BLaER1 (cell line): ENCODE data around the gene CHI3L1.

Experiments
- H3K27ac ChIP-seq: shearing (Covaris generic); formaldehyde crosslinking; 2 replicates; pipeline ENCODE4 v1.8.1; 2022
- H3K27me3 ChIP-seq: shearing (Covaris generic); formaldehyde crosslinking; 2 replicates; pipeline ENCODE4 v1.8.1; 2022
- H3K36me3 ChIP-seq: shearing (Covaris generic); formaldehyde crosslinking; 2 replicates; pipeline ENCODE4 v1.8.1; 2022
- H3K4me1 ChIP-seq: shearing (Covaris generic); formaldehyde crosslinking; 2 replicates; pipeline ENCODE4 v1.8.1; 2022
- H3K4me2 ChIP-seq: shearing (Covaris generic); formaldehyde crosslinking; 2 replicates; pipeline ENCODE4 v1.8.1; 2022
- H3K4me3 ChIP-seq: shearing (Covaris generic); formaldehyde crosslinking; 2 replicates; pipeline ENCODE4 v1.8.1; 2022
- H3K9ac ChIP-seq: shearing (Covaris generic); formaldehyde crosslinking; 2 replicates; pipeline ENCODE4 v1.8.1; 2022
- H3K9me3 ChIP-seq: shearing (Covaris generic); formaldehyde crosslinking; 2 replicates; pipeline ENCODE4 v1.8.1; 2022
- H4K20me1 ChIP-seq: shearing (Covaris generic); formaldehyde crosslinking; 2 replicates; pipeline ENCODE4 v1.8.1; 2022
- Cebpa-rat ChIP-seq: shearing (Covaris generic); IDR thresholded peaks from 2 replicates; pipeline ENCODE4 v1.8.1; 2022

The CHI3L1 gene

DNA sequence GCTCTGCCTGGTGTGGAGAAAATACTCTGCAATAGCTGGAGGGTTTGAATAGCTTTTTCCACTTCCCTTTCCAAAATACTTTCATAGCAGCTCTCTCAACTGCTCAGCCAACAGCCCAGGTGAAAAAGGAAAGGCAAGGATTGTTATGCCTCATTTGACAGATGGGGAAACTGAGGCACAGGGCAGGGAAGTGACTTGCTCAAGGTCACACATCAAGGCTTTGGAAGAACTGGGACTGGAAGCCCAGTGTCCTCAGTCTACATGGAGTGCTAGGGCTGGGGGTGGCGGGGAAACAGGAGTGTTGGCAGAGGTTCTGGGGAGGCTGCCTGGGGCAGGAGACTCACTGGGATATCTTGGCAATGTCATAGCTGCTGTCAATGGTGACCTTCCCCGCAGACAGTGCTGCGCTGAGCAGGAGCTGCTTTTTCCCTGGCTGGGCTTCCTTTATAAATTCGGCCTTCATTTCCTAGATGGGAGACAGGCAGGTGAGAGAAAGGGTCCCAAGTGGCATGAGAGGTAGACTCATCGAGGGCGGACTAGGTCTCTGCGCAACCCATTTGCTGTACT is 4.0 kb downstream of the CHI3L1 start:
- Histone ChIP-seq H3K27me3 (no peaks in the 10 kb centered on the region), H3K4me1 (peaks cover 85% of the 10 kb centered on the region), H4K20me1 (no peaks in the 10 kb centered on the region), H3K27ac (peak overlapping the region; percentile 66), H3K9ac (peak overlapping the region; percentile 53), H3K9me3 (no peaks in the 10 kb centered on the region), H3K36me3 (no peaks in the 10 kb centered on the region), H3K4me2 (peak overlapping the region; percentile 91), H3K4me3 (no peak overlapping the region)
- no peak for TF ChIP-seq Cebpa-rat

DNA sequence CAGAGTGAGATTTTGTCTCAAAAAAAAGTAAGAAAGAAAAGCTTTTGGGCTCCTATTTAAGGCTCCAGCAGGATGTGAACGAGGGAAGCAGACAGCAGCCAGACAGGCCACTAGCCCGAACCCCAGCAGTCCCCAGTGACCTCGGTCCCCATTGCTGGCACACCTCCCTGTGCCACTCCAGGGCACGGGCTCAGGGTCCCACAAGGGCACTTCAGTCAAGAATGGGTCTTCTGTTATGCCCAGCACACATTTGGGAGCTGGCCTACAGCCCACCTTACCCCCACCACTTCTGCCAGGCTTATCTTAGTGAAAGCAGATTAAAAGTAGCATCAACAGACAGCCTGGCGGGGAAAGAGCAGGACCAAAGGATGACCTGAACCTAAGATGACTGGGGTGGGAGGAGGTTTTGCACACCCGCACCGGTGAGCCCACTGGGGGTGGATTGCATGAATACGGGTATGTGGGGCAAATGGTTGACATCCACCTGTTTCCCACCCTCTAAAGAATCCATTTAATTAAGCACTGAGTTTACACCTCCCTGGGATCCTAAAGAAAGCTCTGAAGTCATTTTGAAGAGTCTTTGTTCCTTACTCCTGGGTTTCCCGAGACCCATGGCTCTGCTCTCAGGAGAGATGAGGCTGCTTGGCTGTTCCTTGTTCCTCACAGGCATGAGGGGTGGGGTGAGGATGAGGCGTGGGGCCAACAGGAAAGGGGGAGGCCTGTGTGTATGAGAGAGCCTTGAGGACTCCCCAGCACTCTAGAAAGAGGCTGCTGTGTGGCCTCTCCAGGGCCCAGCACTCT is 4.7 kb downstream of the CHI3L1 start:
- Histone ChIP-seq H3K27ac (peak overlapping the region; percentile 66), H3K4me2 (peak overlapping the region; percentile 91), H3K36me3 (no peaks in the 10 kb centered on the region), H3K4me3 (no peak overlapping the region), H3K9me3 (no peaks in the 10 kb centered on the region), H3K4me1 (peaks cover 85% of the 10 kb centered on the region), H3K9ac (peak overlapping the region; percentile 53), H3K27me3 (no peaks in the 10 kb centered on the region), H4K20me1 (no peaks in the 10 kb centered on the region)
- TF ChIP-seq Cebpa-rat: no peak

DNA sequence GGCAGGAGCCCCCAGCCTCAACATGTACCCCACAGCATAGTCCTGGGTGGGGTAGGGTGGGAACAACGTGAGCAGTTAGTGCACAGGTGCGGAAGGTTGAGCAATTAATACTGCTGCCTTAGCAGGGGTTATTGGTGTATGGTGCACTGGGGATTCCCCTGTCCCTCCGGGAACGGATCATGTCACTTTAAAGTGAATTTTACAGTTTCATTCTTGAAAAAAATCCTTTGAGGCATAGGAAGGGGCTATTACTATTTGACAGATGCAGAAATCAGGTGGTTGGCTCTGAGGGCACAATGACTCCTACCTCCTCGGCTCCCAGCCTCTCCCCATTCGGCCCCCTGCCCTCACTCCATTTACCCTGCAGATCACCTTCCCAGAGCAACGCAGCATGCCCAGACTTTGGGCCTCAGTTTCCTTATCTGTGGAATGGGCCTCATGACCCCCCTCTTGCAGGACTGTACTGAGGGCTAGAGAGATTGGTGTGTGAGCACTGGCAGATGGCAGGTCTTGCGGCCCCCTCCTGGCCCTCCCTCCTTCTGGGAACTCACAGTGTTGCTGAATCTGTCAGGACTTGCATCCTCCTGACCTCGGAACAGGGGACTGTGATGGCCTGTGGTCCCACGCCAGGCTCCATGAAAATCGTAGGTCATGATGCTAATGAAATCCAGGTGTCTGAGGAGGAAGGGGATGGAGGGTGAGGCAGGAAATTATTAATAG is 5.7 kb downstream of the CHI3L1 start:
- Histone ChIP-seq H3K4me3 (no peak overlapping the region), H4K20me1 (no peaks in the 10 kb centered on the region), H3K4me1 (peaks cover 85% of the 10 kb centered on the region), H3K9ac (peak overlapping the region; percentile 53; the same call in 1 of the 2 replicates), H3K27me3 (no peaks in the 10 kb centered on the region), H3K4me2 (peak overlapping the region; percentile 91), H3K36me3 (no peaks in the 10 kb centered on the region), H3K27ac (peak overlapping the region; percentile 95), H3K9me3 (no peaks in the 10 kb centered on the region)
- TF ChIP-seq Cebpa-rat: no peak

DNA sequence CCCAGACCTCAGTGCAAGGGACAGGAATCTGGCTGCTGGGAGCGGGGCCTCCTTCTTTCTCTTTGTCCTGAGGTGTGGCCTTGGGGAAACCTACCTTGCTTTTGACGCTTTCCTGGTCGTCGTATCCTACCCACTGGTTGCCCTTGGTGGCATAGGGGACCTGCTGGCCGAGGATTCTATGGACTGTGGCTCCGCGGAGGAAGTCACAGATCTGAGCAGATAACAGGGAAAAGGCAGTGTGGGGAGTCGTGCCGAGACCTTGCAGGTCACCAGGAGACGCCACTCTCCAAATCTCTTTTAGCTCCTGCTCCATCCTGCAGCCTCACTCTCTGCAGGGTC is 6.9 kb downstream of the CHI3L1 start:
- Histone ChIP-seq H3K9me3 (no peaks in the 10 kb centered on the region), H3K4me1 (peaks cover 85% of the 10 kb centered on the region), H3K27me3 (no peaks in the 10 kb centered on the region), H4K20me1 (no peaks in the 10 kb centered on the region), H3K36me3 (no peaks in the 10 kb centered on the region), H3K4me3 (no peak overlapping the region), H3K4me2 (peak overlapping the region; percentile 91), H3K9ac (no peak overlapping the region), H3K27ac (peak overlapping the region; percentile 95)
- TF ChIP-seq Cebpa-rat: no peak

DNA sequence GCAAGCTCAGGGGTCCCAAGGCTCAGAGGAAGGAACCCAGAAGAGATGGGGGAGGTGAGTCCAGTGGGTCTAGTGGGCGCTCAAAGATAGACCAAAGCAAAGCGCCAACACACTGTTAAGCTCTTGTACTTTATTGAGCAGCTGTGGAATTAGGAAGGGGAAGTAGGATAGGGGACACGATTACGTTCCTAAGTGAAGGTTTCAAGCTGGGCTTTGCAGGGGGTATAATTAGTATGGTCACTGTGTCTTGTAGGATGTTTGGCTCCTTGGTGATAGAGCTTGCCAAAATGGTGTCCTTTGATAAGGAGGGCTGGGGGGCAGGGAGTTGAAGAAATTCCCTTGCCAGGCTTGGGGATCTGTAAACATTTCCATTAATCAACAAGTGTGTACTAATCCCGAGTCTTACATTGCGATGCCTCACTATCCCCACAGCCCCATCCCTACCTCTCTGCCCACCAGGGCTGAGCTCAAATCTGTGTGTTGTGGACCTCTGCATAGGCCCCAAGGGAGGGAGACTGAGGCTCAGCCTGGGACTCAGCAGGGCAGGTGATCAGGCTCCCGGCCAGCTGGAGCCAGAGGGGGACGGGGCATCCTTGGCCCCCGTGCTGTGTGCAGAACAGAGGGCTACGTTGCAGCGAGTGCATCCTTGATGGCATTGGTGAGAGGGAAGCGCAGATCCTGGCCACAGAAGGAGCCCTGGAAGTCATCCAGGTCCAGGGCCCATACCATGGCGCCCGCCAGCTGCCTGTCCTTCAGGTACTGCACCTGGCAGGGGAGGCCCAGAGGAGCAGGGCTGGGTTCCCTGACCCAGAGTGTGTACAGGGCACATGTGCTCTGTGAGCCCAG is 7.5 kb downstream of the CHI3L1 start:
- H3K4me1 ChIP-seq: peaks cover 87% of the 10 kb centered on the region
- H3K9ac ChIP-seq: peak overlapping the region; percentile 85; the same call in 1 of the 2 replicates
- H3K4me2 ChIP-seq: peak overlapping the region; percentile 91
- H4K20me1 ChIP-seq: no peaks in the 10 kb centered on the region
- H3K9me3 ChIP-seq: no peaks in the 10 kb centered on the region
- TF ChIP-seq Cebpa-rat: no peak
- H3K27ac ChIP-seq: peak overlapping the region; percentile 95
- H3K4me3 ChIP-seq: no peak overlapping the region
- H3K27me3 ChIP-seq: no peaks in the 10 kb centered on the region
- no peaks in the 10 kb centered on the region for H3K36me3 ChIP-seq

DNA sequence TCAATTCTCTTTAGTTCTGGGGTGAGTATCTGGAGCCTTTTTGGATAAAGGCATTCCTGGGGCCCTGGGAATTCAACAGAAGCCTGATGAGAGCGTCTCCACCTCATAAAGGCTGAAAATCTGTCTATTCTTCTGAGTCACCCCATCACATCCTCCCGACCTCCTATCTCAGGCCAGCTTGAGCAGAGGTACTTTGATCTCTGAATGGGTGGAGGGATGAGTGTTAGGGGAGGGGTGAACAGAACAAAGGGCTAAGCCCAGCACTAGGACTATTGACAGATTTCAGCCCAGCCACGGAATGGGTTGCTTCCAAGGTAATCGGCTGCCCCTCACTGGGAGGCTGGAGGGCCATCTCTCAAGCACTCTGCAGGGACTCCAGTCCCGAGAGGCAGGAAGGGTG is 8.4 kb downstream of the CHI3L1 start:
- Histone ChIP-seq H4K20me1 (no peaks in the 10 kb centered on the region), H3K4me3 (0 out of 2 replicates have a peak overlapping the region, but pooled peaks have one; percentile 44), H3K9ac (peak overlapping the region; percentile 85), H3K4me2 (peak overlapping the region; percentile 91), H3K27me3 (no peaks in the 10 kb centered on the region), H3K4me1 (peaks cover 97% of the 10 kb centered on the region), H3K36me3 (no peaks in the 10 kb centered on the region), H3K9me3 (no peaks in the 10 kb centered on the region), H3K27ac (peak overlapping the region; percentile 95)
- TF ChIP-seq Cebpa-rat: no peak

DNA sequence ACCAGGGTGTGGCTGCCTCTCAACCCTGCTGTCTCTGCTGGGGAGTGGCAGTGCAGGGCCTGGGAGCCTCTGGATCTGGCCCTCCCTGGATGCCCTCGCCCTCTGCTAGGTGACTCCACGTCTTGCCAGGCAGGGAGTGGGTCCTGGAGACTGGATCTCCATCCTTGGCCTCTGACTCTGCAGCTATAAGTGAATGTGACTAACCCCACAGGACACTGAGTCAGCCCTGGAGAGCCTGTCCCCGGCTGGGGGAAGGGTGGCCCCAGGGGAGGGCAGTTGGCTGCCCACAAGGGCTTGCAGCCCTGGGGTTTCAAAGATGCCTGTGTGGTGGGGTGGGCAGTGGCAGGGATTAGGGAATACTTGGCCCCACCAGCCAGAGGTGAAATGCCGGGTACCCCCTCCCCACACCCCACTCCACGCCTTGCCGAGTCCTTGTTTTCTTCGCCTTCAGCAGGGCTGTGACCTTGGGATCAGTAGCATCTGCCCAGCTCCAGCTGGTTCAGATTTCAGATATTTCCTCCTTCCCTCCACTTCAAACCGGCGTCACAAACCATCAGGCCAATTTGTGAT is 8.9 kb downstream of the CHI3L1 start:
- H3K4me3 ChIP-seq: peak overlapping the region; percentile 44; the same call in 1 of the 2 replicates
- H3K4me1 ChIP-seq: peaks cover 100% of the 10 kb centered on the region
- no peaks in the 10 kb centered on the region for H3K27me3 ChIP-seq
- peak overlapping the region; percentile 85 for H3K9ac ChIP-seq
- H3K36me3 ChIP-seq: no peaks in the 10 kb centered on the region
- TF ChIP-seq Cebpa-rat: no peak
- no peaks in the 10 kb centered on the region for H3K9me3 ChIP-seq
- H3K4me2 ChIP-seq: peak overlapping the region; percentile 91
- H3K27ac ChIP-seq: peak overlapping the region; percentile 95
- no peaks in the 10 kb centered on the region for H4K20me1 ChIP-seq

DNA sequence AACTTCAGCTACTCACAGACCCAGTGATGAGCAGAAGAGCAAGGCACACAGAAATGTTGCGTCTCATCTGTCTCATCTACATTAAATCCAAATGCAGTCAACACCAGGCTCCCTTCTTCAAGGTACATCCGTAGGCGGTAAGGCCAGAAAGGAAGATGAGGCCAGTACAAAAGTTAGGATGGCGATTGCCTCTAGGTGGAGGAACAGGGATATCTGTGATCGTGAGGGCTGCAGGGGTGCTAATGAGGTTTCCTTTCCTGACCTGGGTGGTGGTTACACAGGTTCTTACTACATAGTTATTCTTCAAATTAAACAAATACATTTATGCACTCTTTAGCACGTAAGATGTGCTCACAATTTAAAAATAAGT is 9.5 kb downstream of the CHI3L1 start:
- Histone ChIP-seq H3K4me1 (peaks cover 100% of the 10 kb centered on the region), H3K9me3 (no peaks in the 10 kb centered on the region), H3K27ac (peak overlapping the region; percentile 95), H3K27me3 (no peaks in the 10 kb centered on the region), H3K36me3 (peaks cover under 1% of the 10 kb centered on the region; the same call in 1 of the 2 replicates), H4K20me1 (peaks cover under 1% of the 10 kb centered on the region; the same call in 1 of the 2 replicates), H3K9ac (peak overlapping the region; percentile 85), H3K4me3 (peak overlapping the region; percentile 44; the same call in 1 of the 2 replicates), H3K4me2 (peak overlapping the region; percentile 91)
- TF ChIP-seq Cebpa-rat: no peak
